ENCODE results near the gene CFAP46.

Gene CFAP46

DNA sequence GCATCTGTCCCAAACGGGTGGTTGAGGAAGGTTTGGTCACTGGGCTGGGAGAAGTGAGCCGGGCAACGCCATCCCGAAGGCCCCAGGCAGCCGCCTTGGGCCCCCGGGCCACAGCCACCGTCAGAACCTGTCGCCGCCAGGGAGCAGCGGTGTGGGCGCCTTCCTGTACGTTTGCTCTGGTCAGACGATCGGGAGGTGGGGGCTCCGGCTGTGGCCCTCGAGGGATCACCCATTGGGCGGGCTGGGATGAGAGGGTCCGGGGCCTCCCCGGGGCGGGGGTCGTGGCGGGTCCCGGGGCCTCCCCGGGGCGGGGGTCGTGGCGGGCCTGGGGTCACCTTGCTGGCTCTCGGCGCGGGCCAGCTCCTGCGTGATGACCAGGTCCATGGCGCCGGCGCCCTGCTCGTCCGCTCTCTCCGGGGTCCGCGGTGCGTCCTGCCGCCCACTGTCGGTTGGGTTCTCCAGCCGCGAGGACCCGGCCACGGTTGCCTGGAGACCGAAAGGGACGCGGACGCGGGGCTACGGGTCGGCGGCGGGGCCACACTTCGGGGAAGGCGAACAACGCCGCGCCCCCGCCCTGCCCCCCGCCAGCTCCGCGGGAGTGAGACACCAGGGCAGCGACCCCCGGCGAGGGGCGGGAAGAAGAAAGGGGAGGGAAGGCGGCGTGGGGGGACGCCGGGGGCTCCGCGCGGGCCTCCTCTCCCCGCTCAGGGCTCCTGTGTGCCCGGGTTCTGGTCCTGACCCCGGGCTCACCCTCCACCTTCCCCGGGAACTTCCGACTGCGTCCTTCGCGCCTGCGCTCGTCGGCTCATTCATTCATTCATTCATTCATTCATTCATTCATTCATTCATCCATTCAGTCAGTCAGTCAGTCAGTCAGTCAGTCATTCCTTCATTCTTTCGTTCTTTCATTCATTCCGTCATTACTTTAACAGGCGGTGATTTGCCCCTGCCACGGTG is at the start of gene CFAP46:
Gene CFAP46 (minus strand): TSS at position 470 of the 957 bp plus-strand sequence. CDS start 86 bp downstream, at position 384.
- no peak for DNase-seq

DNA sequence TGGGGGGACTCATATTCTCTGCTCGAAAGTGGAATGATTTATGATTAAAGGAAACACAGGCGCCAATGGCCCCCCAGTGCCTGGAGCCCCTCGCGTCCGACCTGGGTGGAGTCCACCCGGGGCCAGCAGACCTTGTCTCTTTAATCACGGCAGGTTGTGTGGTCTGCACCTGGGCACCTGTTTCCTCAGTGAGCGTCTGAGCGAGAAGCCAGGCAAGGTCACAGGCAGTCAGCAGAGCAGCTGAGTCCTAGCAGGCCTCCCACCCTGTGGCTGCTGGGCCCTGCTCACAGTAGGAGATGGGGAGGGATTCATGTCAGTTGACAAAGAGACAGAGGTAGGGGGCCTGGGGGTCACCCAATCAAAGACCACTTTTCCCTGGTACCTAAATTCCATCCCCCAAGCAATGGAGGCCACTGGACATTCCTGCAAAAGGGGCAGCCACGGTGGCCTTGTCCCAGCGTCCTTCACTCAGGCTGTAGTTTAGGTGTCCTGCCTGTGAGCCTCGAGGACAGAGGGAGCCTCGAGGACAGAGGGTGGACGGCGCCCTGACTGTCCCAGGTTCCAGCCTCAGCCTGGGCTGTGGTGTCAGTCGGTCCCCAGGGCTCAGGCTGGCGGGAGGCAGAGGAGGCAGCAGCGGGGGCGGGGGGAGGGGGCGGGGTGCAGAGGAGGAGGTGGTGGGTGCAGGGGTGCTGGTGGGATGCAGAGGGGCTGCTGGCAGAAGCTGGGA is 49.5 kb upstream of the CFAP46 start:
- DNase-seq: no peak

DNA sequence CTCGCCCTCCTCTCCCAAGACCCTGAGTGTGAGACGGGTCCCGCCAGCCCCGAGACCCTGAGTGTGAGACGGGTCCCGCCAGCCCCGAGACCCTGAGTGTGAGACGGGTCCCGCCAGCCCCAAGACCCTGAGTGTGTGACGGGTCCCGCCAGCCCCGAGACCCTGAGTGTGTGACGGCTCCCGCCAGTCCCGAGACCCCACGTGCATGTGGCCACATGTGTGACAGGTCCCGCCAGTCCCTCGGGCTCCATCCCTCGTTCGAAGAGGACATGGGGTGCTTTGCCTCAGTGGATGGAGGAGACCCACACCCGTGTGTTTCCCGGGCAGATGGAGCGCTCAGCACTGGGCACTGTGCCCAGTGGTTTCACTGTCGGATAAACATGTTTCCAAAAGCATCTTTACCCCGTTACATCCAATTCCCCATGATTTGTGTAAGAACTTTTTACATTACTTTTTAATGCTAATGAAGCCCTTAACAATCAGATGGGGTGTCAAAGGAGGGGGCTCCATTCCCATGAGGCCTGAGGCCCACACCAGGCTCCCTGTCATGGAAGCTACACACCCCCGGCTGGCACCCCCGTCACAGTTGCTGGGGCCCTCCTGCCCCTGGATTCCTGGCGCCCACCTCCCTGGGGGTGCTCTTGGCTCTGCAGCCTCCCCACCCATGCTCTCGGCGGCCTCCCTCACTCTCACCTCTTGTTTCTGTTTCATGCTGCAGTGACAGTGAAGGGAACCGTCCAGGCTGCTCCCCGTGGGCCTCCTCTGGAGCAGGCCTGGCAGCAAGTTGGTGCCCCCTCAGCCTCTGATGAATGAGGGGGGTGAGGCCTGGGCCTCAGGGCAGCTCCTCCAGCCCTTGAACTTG is 48.5 kb upstream of the CFAP46 start:
- no peak for DNase-seq

DNA sequence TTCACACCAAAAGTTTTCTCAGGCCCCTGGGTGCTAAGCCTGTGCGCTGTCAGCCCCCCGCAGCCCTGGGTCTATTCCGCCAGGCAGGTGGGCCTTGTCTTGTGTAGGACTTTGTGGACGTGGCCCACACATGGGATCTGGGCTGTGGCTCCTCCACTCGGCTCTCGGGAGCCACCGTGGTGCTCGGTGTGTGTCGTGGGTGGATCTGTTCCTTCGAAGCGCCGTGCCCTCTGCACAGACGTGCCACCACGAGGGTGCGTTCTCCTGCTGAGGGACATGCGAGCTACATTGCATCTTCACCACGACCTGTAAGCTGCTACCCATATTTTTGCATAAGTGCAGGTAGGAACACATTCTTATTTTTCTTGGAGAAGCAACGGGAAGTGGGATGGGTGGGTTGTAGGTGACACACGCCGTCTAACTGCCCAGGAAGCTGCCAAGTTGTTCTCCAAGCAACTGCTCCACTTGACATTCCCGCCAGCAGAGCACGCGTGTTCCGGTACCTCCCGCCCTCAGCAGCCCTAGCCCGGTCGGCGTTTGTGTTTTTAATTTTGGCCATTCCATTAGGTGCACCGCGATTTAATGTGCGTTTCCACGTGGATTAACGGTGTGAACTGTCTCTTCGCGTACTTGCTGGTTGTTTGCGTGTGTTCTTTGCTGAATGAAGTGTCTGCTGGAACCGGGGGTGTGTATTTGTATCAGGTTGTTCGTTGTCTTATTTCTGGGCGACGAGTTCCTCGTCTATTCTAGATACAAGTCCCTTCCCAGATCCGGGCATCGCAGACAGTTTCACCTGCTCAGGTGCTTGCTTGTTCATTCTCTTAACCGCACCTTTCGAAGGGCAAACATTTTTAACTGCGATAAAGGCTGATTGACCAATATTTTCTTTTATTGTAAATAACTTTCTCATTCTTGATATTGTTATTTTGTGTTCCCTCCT is 47.4 kb upstream of the CFAP46 start:
- no peak for DNase-seq

DNA sequence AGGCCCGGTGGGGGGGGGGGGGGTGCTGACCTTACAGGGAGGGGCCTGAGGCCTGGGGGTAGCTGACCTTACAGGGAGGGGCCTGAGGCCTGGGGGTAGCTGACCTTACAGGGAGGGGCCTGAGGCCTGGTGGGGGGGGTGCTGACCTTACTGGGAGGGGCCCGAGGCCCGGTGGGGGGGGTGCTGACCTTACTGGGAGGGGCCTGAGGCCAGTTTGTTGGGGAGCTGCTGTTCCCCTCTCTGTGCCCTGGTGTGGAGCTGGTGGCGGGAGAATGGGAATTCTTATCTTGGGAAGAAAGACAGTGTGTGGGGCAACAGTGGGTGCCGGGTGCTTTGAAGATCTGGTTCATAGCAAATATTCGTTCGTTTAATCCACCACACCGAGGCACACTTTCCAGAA is 46.6 kb upstream of the CFAP46 start:
- no peak for DNase-seq

DNA sequence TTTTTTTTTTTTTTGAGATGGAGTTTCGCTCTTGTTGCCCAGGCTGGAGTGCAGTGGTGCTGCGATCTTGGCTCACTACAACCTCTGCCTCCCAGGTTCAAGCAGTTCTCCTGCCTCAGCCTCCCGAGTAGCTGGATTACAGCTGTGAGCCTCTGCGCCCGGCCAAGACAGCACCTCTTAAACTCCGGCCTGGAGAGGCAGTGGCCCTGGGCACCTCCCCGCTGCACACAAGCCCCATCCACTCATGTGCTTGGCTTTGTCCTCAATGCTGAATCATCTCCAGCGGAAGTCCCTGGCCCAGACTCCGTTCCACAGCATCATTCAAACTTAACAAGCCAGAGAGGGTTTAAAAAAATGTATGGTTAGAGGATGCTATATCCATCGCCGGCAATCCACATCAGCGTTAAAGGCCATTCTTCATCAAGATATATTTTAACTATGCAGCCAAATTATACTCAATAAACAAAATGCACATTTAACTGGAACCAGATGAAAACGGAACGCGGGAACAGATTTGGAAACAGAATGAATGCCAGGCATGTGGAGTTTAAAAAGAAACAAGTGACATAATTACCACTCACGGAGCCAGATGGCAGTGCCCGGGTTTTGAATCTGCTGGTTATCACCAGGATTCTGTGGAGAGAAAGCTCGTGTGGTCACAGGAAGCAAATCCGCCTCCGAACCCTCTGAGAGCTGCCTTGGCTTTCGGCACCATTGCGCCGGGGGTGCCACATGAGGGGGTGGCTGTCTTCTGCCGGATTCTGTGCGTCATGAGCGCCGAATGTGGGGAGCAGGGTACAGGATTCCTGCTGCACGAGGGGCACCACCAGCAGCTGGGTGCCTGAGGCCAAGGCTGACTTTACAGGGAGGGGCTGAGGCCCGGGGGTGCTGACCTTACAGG is 45.6 kb upstream of the CFAP46 start:
- DNase-seq: no peak

DNA sequence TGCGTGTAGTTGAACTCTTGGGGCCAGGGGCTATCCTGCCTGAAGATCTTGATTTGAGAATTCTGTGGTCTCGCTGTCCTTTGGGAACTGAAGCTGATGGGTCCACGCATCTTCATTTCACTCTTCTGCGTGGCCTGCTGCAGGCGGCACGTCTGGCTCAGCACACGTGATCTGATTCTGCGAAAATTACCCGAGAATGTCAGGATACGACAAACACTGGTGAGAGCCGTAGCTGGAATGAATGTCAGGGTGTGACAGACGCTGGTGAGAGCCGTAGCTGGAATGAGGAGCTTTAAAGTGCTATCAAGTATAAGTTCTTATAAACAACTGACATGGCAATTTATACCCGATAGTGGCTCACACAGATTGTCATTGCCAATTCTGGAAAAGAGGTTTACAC is 44.6 kb upstream of the CFAP46 start:
- DNase-seq: no peak

DNA sequence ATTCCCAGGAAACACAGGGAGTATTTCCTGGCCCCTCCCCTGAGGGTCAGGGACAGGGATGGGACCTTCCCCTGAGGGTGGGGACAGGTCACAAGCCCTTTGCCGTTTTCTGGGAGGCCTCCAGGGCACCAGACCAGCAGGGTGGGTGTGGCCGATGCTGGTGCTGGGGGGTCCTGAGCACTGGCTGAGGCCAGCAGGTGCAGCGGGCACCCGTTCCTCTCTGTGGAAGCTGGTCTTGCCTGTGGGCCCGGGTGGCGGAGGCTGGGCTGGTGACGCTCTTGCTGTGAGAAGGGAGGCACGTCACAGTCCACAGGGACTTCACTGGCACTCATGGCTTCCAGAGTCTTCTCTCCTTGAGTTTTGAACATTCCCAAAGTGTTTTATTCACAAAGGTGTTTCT is 44.2 kb upstream of the CFAP46 start:
- DNase-seq: no peak

DNA sequence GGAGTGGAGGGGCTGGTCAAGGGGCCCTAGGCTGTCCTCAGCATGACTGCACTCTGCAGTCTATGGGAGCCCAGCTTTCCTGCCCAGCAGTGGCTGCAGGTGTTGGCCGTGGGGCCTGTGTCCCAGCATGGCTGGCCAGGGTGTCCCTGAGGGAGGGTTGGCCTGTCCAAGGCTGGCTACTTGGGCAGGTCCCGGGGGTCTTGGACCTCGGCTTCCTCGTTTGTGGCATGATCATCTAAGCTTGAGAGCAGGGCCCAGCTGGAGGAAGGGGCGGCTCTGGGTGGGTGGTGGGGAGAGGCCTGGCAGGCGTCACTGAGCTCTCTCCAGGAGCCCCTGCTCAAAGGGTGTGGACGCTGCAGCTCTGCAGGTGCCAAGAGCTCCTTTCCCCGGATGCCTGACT is 43.7 kb upstream of the CFAP46 start:
- DNase-seq: no peak

DNA sequence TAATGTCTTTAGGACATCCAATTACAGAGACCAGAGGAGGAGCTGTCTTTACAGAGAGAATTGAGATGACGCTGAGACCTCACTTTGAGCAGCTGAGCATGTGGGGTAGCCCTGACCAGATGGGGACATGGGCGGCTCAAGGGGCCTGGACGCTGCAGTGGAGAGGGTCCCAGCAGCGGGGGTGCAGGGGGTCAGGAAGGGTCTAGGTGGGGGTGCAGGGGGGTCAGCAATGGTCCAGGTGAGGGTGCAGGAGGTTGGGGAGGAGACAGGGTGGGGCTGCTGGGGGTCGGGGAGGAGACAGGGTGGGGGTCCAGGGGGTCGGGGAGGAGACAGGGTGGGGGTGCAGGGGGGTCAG is 43.2 kb upstream of the CFAP46 start:
- no peak for DNase-seq

DNA sequence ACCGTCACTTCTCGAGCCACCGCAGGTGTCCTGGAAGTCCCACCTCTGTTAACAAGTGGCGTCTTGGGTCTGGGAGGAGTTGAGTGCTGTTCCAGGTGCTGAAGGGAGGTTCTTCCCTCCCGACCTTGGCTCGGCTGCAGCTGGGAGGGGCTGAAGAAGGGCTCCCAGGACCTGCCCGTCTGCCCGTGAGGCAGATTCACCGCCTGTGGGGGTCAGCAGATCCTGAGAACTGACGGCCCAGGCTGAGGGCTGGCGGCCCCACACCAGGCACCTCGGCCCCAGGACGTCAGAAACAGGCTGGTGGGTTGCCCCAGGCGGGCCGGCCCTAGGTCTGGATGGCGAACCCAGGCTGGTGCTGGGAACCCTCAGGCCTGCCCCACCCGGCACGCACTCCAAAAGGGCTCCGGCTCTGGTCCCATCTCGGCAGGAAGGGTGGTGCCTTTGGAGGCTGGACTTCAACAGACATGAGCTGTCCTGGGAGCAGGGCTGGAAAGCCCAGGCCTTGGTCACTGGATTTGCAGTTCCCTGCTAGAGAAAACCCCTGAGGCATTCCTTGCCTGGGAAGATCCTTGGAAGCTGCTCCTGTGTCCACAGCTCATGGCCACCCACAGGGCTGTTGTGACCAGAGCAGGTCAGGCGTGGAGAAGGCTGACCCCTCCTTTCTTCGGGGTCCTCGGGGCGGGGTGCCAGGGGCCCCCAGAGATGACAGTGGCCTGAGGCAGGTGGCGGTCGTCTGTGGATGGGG is 42.6 kb upstream of the CFAP46 start:
- no peak for DNase-seq

DNA sequence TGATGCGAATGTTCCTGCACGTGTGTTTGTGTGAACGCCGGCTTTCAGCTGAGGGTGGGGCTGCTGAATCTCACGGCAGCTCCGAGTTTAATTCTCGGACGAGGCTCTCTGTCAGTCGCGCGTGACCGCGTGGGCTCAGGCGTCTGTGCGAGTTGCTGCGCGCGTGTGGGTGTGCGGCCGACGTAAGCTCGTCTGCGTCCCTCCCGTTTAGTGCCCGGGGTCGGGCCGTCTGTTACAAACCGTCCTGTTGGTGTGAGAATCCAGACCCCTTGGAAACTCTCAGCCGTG is 41.6 kb upstream of the CFAP46 start:
- DNase-seq: no peak

DNA sequence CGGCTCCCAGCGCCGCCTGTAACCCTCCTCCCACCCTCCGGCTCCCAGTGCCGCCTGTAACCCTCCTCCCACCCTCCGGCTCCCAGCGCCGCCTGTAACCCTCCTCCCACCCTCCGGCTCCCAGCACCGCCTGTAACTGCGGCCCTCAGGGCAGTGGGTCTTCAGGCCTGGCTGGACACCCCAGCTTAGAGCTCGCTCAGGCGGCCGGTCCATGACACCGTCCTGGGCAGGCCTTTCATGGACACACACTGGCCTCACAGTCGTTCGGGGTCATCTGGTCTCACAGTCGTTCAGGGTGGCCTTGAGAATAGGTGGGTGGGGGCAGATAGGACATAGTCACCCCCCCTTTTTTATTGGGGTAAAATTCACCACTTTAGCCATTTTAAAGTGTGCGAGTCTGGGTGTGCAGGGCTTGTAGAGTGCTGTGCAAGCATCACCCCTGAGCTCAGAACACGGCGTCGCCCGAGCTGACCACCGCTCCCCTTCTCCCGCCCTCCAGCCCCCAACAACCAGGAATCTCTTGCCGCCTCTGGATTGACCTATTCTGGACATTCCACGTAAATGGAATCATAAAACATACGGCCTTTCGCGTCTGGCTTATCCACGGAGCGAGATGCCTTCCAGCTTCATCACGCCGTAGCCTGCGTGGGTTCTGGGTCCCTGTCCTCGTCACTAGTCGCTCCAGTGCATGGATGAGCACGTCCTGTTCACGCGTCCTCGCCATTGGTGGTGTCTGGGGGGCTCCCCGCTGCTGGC is 41.1 kb upstream of the CFAP46 start:
- no peak for DNase-seq

DNA sequence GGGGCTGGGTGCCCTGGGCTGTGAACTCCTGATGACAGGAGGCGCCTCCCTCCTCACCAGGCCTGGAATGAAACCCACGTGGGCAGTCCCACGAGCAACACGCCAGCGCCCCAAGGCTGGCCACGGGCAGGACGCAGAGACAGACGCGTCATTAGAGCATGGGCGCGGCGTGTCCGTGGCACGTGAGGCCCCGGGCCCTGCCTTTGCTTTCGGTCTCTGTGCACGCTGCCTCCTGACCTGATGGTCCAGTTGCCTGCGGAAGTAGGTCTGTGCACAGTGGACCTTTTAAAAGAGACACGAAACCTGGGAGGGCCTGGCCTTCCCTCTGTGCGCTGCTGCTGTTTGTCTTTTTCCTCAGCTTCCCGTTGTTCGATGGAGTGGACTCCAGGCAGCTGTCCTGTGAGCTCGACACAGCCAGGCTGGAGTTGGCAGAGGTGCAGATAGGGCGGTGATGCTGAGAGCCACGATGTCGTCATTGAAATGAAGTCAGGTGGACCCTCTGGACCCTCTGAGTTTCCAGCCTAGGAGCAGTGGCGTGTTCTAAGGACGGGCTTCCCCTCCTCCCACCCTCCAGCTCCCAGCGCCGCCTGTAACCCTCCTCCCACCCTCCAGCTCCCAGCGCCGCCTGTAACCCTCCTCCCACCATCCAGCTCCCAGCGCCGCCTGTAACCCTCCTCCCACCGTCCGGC is 40.1 kb upstream of the CFAP46 start:
- DNase-seq: no peak

DNA sequence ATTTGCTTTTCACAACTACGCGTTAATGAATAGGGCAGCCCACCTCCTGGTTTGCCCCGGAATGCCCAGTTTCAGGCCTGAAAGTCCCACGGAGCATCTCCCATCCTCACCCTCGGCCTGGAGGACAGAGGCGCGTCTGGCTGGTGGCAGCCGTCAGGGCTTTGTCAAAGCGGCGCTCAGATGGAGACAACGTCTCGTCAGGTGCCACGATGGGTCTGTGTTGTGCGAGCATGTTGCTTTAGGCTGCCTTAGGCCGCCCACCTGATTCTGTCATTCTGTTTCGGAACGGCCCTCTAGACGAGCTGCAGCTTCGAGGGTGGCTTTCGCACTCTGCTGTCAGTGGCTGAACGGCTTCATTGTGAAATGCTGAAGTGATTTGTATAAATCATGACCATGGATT is 39.4 kb upstream of the CFAP46 start:
- DNase-seq: no peak

DNA sequence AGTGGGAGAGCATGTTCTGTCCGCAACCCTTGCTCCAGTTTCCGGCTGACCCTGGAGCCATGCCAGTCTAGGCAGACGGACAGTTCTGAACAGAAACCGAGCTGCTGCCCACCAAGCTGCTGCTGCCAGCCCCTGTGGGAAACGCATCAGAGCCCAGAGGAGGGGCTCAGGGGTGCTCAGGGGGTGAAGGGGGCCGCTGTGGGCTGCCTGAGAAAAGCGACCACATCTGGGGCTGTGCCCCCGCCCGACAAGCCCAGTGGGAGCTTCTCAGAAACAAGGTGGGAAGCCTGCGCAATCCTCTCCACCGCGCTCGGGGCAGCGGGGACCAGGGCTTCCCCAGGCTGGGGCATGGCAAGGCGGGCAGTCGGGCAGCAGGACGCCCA is 38.8 kb upstream of the CFAP46 start:
- no peak for DNase-seq

DNA sequence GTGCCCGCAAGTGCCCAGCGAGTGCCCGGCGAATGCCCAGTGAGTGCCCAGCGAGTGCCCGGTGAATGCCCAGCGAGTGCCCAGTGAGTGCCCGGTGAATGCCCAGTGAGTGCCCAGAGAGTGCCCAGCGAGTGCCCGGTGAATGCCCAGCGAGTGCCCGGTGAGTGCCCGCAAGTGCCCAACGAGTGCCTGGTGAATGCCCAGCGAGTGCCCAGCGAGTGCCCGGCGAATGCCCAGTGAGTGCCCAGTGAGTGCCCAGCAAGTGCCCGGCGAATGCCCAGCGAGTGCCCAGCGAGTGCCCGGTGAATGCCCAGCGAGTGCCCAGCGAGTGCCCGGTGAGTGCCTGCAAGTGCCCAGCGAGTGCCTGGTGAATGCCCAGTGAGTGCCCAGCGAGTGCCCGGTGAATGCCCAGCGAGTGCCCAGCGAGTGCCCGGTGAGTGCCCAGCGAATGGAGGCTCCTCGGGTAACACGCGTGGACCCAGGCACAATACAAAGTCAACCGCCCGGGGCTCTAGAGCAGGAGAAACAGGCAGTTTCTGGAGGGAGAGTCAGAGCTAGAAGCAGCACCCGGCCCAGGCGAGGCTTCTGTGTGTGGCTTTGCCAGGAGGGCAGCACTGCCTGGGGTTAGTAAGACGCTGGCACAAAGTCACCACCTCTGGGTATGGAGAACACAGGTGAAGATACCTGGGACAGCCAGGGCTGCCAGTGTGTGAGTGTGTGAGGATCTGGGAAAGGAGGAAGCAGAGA is 38.2 kb upstream of the CFAP46 start:
- no peak for DNase-seq

All from cortex of kidney (tissue), 1 donor.